ENCODE measurements around the gene FANCD2. TPM values are rescaled to one million over a fixed set of nuclear protein-coding genes. Genes with fewer than 3 reads are reported as not detected.
"Not testable (repeated sequence)": the region's sequence is repeated elsewhere in the genome, so short reads cannot be mapped to it uniquely, and the experiment has no call there.

The FANCD2 gene
- total and polyA plus RNA-seq, 8 donors: 8.6 to 28.4 (median 19.5) TPM

DNA sequence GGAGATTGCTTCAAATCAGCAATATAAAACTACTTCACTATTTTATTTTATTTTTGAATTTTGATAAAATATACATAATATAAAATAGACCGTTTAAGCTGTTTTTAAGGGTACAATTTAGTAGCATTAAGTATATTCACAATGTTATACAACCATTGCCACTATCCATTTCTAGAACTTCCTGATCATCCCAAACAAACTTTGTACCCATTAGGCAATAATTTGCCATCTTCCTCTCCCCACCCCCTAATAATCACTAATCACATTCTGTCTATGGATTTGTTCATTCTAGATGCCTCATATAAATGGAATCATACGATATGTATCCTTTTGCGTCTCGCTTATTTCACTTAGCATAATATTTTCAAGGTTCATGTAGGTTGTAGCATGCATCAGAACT is 28.9 kb downstream of the FANCD2 start:
- ATAC-seq: no peak
- intact Hi-C loops (cut with DNase I): no loop called here

GRCh38 chr3:10070077-10070476 is 43.8 kb downstream of the FANCD2 start:
- ATAC-seq; H3K4me3 ChIP-seq; H3K27me3 ChIP-seq; H3K27ac ChIP-seq; H3K9me3 ChIP-seq; intact Hi-C loops (cut with DNase I); H3K4me1 ChIP-seq; DNase-seq: not testable (repeated sequence)
- H3K36me3 ChIP-seq: peaks cover 0 to 23% of the 10 kb centered on the region in 2 donors

More for the DNA sequence above, 28.9 kb downstream of the FANCD2 start:
- Histone ChIP-seq H3K27me3 (no peaks in the 10 kb centered on the region), H3K4me1 (no peaks in the 10 kb centered on the region), H3K9me3 (no peaks in the 10 kb centered on the region), H3K27ac (no peak overlapping the region), H3K36me3 (peaks cover 0 to 11% of the 10 kb centered on the region in 2 donors), H3K4me3 (no peak overlapping the region)
- no peak for DNase-seq
- TF ChIP-seq, protein P1, sequence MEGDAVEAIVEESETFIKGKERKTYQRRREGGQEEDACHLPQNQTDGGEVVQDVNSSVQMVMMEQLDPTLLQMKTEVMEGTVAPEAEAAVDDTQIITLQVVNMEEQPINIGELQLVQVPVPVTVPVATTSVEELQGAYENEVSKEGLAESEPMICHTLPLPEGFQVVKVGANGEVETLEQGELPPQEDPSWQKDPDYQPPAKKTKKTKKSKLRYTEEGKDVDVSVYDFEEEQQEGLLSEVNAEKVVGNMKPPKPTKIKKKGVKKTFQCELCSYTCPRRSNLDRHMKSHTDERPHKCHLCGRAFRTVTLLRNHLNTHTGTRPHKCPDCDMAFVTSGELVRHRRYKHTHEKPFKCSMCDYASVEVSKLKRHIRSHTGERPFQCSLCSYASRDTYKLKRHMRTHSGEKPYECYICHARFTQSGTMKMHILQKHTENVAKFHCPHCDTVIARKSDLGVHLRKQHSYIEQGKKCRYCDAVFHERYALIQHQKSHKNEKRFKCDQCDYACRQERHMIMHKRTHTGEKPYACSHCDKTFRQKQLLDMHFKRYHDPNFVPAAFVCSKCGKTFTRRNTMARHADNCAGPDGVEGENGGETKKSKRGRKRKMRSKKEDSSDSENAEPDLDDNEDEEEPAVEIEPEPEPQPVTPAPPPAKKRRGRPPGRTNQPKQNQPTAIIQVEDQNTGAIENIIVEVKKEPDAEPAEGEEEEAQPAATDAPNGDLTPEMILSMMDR (IDR thresholded peaks at IDR 0.05): no peak

DNA sequence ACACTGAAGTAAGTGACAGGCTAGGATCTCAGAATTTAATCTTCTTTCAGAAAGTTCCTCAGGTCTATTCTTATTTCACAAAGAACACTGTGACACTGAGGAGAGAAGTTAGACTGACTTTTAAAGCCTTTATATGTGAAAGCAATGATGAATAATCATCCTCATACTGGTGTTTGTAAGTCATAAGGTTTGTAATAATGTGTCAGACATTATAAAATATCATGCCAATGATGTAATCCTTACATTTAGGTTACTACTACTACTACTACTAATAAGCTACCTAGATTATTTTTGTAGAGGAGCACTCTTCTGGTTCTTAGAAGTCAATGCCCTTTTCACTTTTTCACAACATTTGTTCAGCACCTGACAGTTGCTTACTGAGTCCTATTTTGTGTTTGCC is 48.4 kb downstream of the FANCD2 start:
- no peak for DNase-seq
- TF ChIP-seq, protein P1 (IDR thresholded peaks at IDR 0.05): no peak
- no peaks in the 10 kb centered on the region for H3K9me3 ChIP-seq
- H3K27ac ChIP-seq: no peak overlapping the region
- intact Hi-C loops (cut with DNase I): no loop called here
- H3K4me3 ChIP-seq: no peak overlapping the region
- H3K36me3 ChIP-seq: no peaks in the 10 kb centered on the region
- H3K4me1 ChIP-seq: no peaks in the 10 kb centered on the region
- ATAC-seq: no peak
- H3K27me3 ChIP-seq: no peaks in the 10 kb centered on the region

- Histone ChIP-seq H3K27ac (no peak overlapping the region), H3K27me3 (no peaks in the 10 kb centered on the region), H3K36me3 (peaks cover 0 to 11% of the 10 kb centered on the region in 2 donors), H3K4me1 (no peaks in the 10 kb centered on the region), H3K9me3 (no peaks in the 10 kb centered on the region), H3K4me3 (no peak overlapping the region)
- no peak for ATAC-seq
- TF ChIP-seq, protein P1 (IDR thresholded peaks at IDR 0.05): no peak
- intact Hi-C loops (cut with DNase I): no loop called here
- no peak for DNase-seq
Observed at GRCh38 chr3:10081871-10082270, 55.6 kb downstream of the FANCD2 start.

DNA sequence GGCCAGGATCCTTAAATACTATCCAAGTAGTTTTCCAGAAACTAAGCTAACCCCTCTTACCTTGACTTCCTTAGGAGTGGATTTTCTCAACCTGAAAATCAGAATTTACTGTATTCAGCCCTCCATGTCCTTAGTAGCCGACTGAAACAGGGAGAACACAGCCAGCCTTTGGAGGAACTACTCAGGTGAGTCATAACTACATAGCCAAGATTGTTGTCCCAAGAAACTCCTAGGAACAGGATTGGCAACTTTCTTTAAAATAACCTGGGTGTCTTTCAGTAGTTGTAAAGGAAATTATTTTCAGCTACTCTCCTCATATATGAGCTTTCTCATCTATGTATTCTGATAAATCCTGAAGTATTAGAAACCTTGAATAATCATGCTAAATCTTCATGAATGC is 59.5 kb downstream of the FANCD2 start:
- Histone ChIP-seq H3K4me3 (no peak overlapping the region), H3K4me1 (no peaks in the 10 kb centered on the region), H3K27me3 (no peaks in the 10 kb centered on the region), H3K9me3 (no peaks in the 10 kb centered on the region), H3K36me3 (peaks cover 0 to 24% of the 10 kb centered on the region in 2 donors), H3K27ac (no peak overlapping the region)
- TF ChIP-seq, protein P1 (IDR thresholded peaks at IDR 0.05): no peak
- DNase-seq (peak in 1 of 4 donors; percentile 2), ATAC-seq (peak; percentile 69)
- intact Hi-C loops (cut with DNase I): no loop called here

DNA sequence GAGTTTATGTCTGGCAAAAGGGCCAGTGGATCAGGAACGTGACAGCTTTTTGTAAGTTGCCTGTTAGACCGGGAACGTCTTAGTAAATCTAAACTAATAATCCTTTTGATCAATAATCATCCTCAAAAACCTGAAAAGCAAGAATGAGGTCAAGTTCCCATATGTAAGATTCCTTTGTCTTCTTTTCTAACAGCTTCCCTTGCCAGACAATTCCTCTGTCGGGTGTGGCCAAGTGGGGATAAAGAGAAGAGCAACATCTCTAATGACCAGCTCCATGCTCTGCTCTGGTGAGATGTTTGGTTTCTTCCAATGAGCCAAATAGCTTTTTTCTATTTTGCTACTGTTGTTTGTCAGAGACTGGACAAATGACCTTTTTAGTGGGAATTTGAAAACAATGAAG is 62.0 kb downstream of the FANCD2 start:
- H3K27me3 ChIP-seq: no peaks in the 10 kb centered on the region
- ATAC-seq (no peak), DNase-seq (no peak)
- H3K36me3 ChIP-seq: peaks cover 0 to 24% of the 10 kb centered on the region in 2 donors
- TF ChIP-seq, protein P1 (IDR thresholded peaks at IDR 0.05): no peak
- no peaks in the 10 kb centered on the region for H3K4me1 ChIP-seq
- H3K4me3 ChIP-seq: no peak overlapping the region
- no peak overlapping the region for H3K27ac ChIP-seq
- intact Hi-C loops (cut with DNase I): no loop called here
- no peaks in the 10 kb centered on the region for H3K9me3 ChIP-seq
